SJCRH30 (cell line): ENCODE data around the gene FLT3. TPM values are rescaled to one million over a fixed set of nuclear protein-coding genes. Genes with fewer than 3 reads are reported as not detected.
A peak's percentile ranks its signal among the peaks of the same experiment; 100 is the strongest.

ENCODE experiments used
- DNase-seq, 2 experiments: peaks; one replicate each; pipeline ENCODE4 v3.0.0-alpha.2; 2015 to 2020
- H3K27ac ChIP-seq: fragments of 250-450 bp; sonication (Bioruptor Pico); 2 replicates; pipeline ENCODE4 v1.5.1; 2020; ENCODE audit warnings: mild to moderate bottlenecking, moderate library complexity
- H3K27me3 ChIP-seq: fragments of 250-450 bp; sonication (Bioruptor Pico); 2 replicates; pipeline ENCODE4 v1.5.1; 2020; ENCODE audit warnings: mild to moderate bottlenecking, moderate library complexity
- H3K36me3 ChIP-seq: fragments of 250-450 bp; sonication (Bioruptor Pico); 2 replicates; pipeline ENCODE4 v1.5.1; 2020; ENCODE audit warnings: mild to moderate bottlenecking, moderate library complexity
- H3K4me1 ChIP-seq: fragments of 250-450 bp; sonication (Bioruptor Pico); 2 replicates; pipeline ENCODE4 v1.5.1; 2020; ENCODE audit warnings: mild to moderate bottlenecking, moderate library complexity
- H3K4me3 ChIP-seq: fragments of 250-450 bp; sonication (Bioruptor Pico); 2 replicates; pipeline ENCODE4 v1.5.1; 2020; ENCODE audit warnings: mild to moderate bottlenecking, moderate library complexity
- H3K9me3 ChIP-seq: fragments of 250-450 bp; sonication (Bioruptor Pico); replicated peaks from 2 replicates; pipeline ENCODE4 v1.5.1; 2020; ENCODE audit warnings: mild to moderate bottlenecking, moderate library complexity
- total RNA-seq: library from RNA; depleted of rRNA; stranded (reverse); fragments of >200 nt; shearing (Covaris generic); gene quantifications from 2 replicates; pipeline ENCODE4 v1.2.3, GENCODE V29; 2014

The FLT3 gene
- total RNA-seq, 1 experiment from 2014 or later = not detected

DNA sequence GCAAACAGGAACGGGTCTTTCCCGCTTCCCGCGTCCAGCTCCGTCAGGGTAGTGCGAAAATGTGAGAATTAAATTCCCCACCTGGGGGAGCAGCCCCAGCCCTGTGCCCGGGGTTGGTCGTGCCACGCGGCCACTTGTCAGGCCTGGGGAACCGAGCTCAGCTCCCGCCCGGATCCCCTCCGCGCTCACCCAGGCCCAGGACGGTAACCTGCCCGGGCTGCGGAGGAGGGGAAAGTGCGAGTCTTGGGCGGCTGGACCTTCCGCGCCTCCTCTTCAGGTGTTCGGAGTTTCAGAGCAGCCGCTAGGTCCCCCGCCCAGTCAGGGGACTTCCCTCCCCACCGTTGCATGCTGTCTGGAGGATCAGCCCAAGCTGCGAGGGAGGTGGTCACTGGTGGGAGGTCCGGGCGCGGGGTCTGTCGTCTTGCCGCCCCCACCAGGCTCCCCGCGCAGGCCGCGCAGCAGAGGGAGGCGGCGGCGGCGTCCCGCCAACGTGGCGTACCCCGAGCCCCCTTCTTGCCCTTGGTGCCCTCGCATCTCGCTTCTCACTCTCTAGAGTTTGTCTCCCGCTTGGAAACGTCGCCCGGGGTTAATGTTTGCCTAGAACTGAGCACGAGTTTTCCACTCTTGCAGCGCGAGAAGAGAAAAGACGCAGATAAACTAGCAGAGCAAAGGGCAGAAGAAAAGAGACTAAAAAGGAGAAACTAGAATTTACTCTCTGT lies 119.9 kb downstream of the FLT3 start:
- DNase-seq = no peak
- Histone ChIP-seq H3K36me3 (no peaks in the 10 kb centered on the region), H3K27ac (no peak overlapping the region), H3K4me3 (no peak overlapping the region), H3K9me3 (no peaks in the 10 kb centered on the region), H3K4me1 (no peaks in the 10 kb centered on the region), H3K27me3 (peaks cover 4% of the 10 kb centered on the region; the same call in 1 of the 2 replicates)

DNA sequence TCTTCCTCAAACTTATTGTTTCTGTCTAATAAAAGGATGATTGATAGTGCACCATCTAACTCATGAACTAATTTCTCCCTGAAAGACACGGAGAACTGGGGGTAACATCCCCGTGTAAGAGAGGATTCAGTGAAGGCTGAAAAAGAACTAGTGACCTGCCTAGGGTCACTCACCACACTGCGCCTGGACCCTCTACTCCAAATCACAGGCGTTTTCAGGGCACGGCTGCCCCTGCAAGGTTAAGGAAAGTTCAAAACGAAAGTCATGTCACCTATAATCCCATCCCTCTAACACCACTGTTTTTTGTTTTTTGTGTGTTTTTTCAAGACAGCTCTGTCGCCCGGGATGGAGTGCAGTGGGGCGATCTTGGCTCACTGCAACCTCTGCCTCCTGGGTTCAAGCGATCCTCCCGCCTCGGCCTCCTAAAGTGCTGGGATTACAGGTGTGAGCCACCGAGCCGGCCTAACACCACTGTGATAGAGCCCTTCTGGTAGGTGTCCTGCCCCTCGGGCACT lies 120.6 kb downstream of the FLT3 start:
- Histone ChIP-seq H3K4me1 (no peaks in the 10 kb centered on the region), H3K4me3 (no peak overlapping the region), H3K36me3 (no peaks in the 10 kb centered on the region), H3K9me3 (no peaks in the 10 kb centered on the region), H3K27ac (no peak overlapping the region), H3K27me3 (peaks cover 4% of the 10 kb centered on the region; the same call in 1 of the 2 replicates)
- DNase-seq = no peak

DNA sequence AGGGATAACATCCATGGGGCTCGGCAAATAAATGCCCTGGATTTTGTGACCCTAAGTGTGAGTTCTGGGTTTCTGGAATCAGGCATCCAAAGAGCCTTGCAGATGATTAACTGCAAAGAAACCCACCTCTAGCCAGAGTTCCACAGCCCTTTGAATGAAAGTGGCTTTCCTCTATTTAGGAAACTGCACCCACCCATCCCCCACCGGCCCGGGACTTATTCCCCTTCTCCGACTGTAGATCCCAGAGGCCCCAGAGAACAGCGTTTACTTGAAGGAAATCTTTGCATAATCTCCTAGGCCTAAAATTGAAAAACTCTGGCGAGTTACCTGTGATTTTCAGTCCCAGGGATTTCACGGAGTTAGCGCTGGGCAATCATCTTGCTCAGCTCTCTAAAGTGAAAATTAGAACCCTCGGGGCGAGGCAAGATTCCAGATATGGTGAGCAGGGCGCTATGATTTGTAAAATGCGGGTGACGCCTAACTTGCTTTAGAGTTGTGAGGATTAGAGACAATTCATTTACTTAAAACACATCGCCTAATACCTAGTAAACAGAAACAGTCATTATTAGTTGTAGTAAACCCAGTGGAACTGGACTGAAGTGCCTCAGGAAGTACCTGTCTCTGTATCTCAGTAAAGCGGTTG lies 121.3 kb downstream of the FLT3 start:
- Histone ChIP-seq H3K27me3 (peaks cover 4% of the 10 kb centered on the region; the same call in 1 of the 2 replicates), H3K4me3 (no peak overlapping the region), H3K36me3 (no peaks in the 10 kb centered on the region), H3K4me1 (no peaks in the 10 kb centered on the region), H3K9me3 (no peaks in the 10 kb centered on the region), H3K27ac (no peak overlapping the region)
- DNase-seq = no peak

DNA sequence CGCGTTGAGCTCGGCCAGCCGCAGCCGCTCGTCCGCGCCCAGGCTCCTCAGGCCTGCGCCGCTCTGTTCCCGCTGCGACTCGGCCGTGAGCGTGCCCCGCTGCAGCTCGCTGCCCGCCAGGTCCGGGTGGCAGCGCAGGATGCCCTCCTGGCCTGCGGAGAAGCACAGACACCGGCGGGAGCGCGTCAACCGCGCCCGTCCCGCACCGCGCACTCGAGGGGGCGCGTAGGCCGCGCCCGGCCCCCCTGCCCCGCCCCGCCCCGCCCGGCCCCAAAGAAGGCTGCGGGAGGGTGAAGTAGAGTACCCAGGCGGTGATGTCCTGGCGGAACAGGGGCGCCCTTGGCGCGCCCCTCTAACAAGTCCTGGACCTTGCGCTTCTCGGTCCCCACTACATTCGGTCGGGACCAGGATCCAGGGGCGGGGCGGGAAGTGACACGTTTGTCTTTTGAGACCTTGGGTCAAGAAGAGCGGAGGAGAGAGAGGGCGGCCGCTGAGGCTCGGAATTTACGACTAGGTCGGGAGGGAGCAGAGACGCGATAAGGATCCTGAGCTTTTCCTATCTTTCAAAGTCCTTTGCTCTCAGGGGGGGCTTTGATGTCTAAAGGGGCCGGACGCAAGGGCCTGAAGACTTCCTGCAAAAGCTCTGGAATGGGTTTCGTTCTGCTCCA lies 121.9 kb downstream of the FLT3 start:
- Histone ChIP-seq H3K36me3 (no peaks in the 10 kb centered on the region), H3K4me1 (peaks cover 1% of the 10 kb centered on the region; the same call in 1 of the 2 replicates), H3K27ac (no peak overlapping the region), H3K9me3 (no peaks in the 10 kb centered on the region), H3K4me3 (no peak overlapping the region), H3K27me3 (peaks cover 4% of the 10 kb centered on the region)
- DNase-seq = no peak

DNA sequence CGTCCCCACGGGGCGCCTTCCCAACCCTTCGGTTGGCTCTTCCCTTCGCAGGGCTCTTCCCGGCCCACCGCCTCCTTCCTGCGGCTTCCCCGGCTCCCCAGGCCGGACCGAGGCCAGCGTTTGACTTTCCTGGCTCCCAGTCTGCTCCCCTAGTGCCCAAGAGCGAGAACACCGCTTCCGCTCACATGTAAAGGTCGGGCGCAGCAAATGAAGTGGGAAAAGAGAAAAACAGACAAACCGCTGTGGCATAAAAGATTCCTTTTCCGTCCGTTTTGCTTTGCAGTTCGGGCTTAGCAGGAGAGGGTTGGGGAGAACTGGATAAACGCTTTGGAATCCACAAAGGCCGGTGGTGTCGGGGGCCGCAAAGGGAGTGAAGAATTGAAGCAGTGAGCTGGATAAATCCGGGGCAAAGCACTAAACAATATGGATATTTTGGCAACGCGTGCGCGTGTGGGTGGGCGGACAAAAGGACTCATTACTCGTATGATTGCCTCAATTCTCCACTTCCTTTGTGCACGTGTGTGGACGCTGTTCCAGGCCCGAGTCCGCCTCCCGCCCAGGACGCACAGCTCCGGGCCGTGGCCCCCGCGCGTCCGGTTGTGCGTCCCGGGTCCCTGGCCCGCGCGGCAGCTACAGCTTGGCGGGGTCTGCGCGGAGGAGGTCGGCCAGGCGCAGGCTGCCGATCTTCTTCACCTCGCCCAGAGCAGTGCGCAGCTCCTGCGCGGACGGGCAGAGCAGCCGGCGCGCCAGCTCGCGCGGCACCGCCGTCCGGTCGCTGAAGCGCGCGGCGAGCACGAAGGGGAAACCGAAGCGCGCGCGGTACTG lies 122.7 kb downstream of the FLT3 start:
- no peak for DNase-seq
- Histone ChIP-seq H3K27me3 (peaks cover 4% of the 10 kb centered on the region), H3K9me3 (no peaks in the 10 kb centered on the region), H3K4me3 (no peak overlapping the region), H3K4me1 (peaks cover 5% of the 10 kb centered on the region; the same call in 1 of the 2 replicates), H3K27ac (no peak overlapping the region), H3K36me3 (no peaks in the 10 kb centered on the region)

DNA sequence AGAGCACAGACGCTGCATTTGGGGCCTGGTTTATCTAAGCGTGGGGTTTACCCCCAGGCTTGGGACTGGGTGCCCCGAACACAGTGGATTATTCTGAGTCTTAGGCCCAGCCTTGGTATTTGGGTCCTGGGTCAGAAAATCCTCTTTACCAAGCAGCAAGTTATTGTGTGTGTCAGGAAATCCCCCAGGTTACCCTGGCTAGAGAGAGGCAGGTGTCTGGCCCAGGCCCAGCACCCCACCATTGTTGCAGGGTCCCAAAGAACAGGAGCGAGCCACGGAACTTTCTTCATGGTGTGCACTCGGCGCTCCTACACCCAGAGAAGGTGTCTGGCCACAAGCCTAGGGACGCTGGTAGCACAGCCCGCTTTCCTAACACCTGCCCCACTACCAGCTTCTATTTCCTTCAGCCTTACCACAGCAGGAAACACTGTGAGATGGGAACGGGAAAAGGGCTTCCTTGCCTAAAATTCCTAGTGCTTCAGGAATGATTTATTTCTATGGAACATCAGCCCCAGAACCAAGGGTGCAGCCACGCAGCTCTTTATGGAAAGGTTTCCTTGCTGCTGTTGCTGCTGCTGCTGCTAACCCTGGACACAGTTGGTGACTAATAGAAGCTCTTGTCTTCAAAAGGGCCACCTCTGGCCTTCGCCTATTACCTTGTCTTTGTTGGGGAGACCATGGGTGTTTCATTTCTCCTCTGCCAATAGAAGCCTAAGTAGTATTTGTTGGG lies 123.8 kb downstream of the FLT3 start:
- DNase-seq = no peak
- Histone ChIP-seq H3K36me3 (no peaks in the 10 kb centered on the region), H3K27ac (no peak overlapping the region), H3K4me3 (no peak overlapping the region), H3K9me3 (no peaks in the 10 kb centered on the region), H3K27me3 (no peaks in the 10 kb centered on the region; the same call in none of the 2 replicates), H3K4me1 (peaks cover 5% of the 10 kb centered on the region; the same call in 1 of the 2 replicates)

DNA sequence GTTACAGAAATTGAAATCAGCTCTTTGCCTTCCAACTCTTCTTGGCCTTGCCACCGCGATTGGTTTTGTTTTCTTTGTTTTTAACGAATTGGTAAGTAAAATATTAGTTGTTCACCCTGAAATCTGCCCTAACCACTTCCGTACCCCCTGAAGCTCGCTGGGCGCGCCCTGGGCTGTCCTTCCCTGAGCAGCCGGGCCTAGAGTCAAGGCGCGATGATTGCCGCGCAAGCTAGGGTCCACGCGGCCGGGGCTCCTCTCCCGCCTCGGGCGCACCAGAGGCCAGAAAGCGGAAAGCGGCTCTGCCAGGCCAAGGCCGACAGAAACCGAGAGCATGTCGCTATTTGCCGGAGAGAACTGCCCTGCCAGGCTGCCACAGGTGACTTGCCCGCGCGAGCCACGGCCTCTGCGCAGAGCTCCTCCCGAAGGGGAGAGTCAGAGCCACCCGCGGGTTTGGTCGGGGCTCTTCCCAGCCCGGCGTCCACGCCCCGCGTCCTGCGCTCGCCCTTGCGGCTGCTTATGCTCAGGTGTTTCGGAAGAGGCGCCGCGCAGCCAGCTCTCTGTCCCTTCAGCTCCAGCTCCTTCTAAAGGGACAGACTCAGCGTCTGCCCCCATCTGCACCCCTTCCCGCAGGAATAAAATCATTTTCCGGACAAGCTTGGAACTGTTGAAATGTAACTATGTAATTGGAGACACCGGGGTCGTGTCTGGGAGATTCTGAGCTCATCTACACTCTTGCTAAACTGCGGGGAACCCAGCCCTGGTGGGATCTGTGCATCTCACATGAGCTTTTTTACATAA lies 124.6 kb downstream of the FLT3 start:
- Histone ChIP-seq H3K36me3 (no peaks in the 10 kb centered on the region), H3K9me3 (no peaks in the 10 kb centered on the region), H3K4me3 (no peak overlapping the region), H3K27me3 (no peaks in the 10 kb centered on the region; the same call in none of the 2 replicates), H3K4me1 (peaks cover 5% of the 10 kb centered on the region; the same call in 1 of the 2 replicates), H3K27ac (no peak overlapping the region)
- DNase-seq = no peak

DNA sequence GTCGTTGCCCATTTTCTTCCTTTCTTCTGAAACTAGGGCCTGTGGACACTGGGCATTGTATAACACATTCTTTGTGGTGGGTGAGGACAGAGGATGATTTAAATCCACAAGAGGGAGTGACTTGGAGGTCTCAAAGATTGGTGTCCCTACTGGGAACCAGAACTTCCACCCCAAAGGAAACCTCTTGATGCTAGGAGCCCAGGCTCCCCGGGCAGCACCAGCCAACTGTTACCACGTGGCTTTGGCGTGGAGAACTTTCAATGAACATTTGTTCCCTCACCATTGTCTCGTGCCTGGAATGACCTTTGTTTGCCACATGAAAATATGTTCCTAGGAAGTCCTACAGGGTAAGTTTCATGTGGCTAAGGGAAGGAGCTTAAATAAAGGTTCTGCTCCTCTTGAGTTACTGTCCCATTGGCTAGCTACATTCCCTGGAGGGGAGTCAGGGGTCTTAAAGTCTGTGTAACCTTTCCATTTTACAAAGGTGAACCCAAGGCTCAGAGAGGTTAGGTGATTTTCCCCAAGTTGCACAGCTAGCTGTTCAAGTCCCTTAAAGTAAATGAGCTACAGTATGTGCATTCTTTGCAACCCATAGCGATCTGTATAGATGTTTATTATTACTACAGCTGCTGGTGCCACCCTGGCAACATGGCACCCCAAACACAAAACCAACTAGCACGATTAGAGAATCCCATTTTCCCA lies 126.3 kb downstream of the FLT3 start:
- Histone ChIP-seq H3K27me3 (no peaks in the 10 kb centered on the region; the same call in none of the 2 replicates), H3K27ac (no peak overlapping the region), H3K36me3 (no peaks in the 10 kb centered on the region), H3K4me3 (no peak overlapping the region), H3K9me3 (no peaks in the 10 kb centered on the region), H3K4me1 (peaks cover 5% of the 10 kb centered on the region; the same call in 1 of the 2 replicates)
- no peak for DNase-seq

DNA sequence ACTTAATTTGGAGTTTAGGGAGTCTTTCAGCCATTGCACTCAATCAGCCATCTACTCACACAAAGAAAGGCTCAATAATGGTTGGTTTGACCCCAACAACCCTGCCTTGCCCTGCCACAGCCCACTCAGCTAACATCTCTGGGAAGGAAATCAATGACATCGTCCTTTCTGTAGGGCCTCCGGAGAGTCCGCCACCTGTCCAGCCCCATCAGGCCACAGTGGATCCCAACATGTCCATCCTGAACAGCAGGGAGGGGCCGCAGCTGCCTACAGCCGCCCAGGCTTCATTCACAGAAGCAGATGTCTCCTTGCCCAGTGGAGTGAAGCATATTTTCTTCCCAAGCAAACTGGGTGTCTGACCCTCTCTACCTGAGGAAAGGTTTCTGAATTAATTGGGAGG lies 127.1 kb downstream of the FLT3 start:
- H3K27me3 ChIP-seq = no peaks in the 10 kb centered on the region; the same call in none of the 2 replicates
- H3K36me3 ChIP-seq = no peaks in the 10 kb centered on the region
- H3K4me3 ChIP-seq = no peak overlapping the region
- DNase-seq = peak; percentile 44 to 68
- H3K4me1 ChIP-seq = peaks cover 5% of the 10 kb centered on the region; the same call in 1 of the 2 replicates
- no peaks in the 10 kb centered on the region for H3K9me3 ChIP-seq
- H3K27ac ChIP-seq = no peak overlapping the region

DNA sequence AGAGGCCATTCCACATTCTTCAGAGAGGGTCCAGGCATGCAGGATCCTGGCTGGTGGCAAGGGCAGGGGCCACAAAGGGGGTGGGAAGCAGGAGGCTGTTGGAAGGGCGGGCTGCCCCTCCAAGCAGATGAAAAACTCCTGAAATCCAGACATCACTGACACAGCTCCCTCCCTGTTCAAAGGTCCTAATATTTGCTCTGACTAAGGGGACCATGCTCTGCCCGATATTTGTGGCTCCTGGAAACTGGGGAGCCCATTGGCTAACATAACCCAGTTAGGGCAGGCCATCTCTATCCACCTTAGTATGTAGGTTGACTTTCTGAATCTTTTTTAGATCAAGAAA lies 127.9 kb downstream of the FLT3 start:
- Histone ChIP-seq H3K4me1 (peaks cover 5% of the 10 kb centered on the region; the same call in 1 of the 2 replicates), H3K9me3 (no peaks in the 10 kb centered on the region), H3K27ac (no peak overlapping the region), H3K27me3 (no peaks in the 10 kb centered on the region; the same call in none of the 2 replicates), H3K4me3 (no peak overlapping the region), H3K36me3 (no peaks in the 10 kb centered on the region)
- no peak for DNase-seq

DNA sequence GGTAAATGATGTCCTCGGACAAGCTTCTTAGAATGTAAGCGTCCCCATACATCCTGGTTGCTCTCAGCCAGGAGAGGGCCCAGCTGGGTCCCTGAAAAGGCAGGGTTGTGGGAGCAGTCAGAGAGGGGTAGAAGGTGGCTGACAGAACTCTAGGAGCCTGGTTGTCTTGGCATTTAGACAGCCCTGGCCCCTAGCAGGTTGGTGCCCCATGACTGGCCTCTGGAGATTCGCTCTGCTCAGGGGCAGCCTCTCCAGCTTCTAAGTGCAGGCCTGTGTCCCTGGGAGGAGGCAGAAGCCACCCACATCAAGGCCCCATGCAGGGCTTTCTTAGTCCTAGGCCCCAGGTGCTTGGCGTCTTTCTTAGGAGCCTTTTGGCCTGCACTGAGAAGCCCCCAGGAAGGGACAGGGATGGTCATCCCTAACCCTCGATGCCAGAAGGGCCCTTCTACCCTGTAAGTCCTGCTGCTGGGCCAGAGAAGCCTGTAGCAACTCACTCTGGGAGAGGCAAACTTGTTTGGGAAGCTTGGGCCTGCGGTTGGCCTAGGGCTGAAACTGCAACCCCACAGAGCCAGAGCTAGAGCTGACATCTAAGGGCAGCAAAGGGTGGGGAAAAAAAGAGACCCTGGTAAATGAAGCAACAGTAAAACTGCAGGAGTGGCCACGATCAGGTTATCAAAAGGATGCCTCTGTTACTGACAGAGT lies 128.4 kb downstream of the FLT3 start:
- no peaks in the 10 kb centered on the region; the same call in none of the 2 replicates for H3K27me3 ChIP-seq
- H3K4me3 ChIP-seq = no peak overlapping the region
- H3K36me3 ChIP-seq = no peaks in the 10 kb centered on the region
- no peak for DNase-seq
- H3K4me1 ChIP-seq = peaks cover 5% of the 10 kb centered on the region; the same call in 1 of the 2 replicates
- no peaks in the 10 kb centered on the region for H3K9me3 ChIP-seq
- H3K27ac ChIP-seq = no peak overlapping the region

DNA sequence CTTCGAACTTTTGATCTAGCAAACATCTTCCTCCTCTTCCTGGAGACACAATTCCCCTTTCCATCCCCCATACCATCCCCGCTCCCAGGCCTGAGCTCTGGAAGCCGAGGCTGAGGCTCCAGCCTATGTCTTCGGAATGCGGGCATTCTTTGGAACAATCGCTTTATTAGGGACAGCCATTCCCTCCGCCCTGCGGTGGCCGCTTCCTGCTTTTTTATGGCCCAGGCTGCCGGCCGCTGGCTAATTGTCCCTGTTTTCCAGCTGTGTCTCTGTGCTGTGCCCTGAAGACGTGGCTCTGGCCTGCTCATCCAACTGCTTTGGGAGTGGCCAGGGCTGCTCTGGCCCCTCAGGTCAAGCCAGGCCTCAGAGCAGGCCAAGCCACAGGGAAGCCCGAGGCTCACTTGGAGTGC lies 129.1 kb downstream of the FLT3 start:
- H3K27me3 ChIP-seq = no peaks in the 10 kb centered on the region; the same call in none of the 2 replicates

More for the DNA sequence above, 129.1 kb downstream of the FLT3 start:
- H3K27ac ChIP-seq = no peak overlapping the region
- no peak for DNase-seq
- H3K9me3 ChIP-seq = no peaks in the 10 kb centered on the region
- H3K4me1 ChIP-seq = peaks cover 5% of the 10 kb centered on the region; the same call in 1 of the 2 replicates
- no peaks in the 10 kb centered on the region for H3K36me3 ChIP-seq
- H3K4me3 ChIP-seq = no peak overlapping the region
